WTC11 (cell line): Measurements from ENCODE around the gene PLA1A. TPM values are rescaled to one million over a fixed set of nuclear protein-coding genes. Genes with fewer than 3 reads are reported as not detected.

ENCODE experiments used
- ATAC-seq: fragments of 200-7000 bp; cut with Tn5 transposase; 2 replicates; pipeline ENCODE4 v1.10.0; 2021; ENCODE audit warnings: mild to moderate bottlenecking, moderate library complexity
- CTCF ChIA-PET: fragments of 300-600 bp; sonication (Branson Sonifier 250); formaldehyde crosslinking; loops from one replicate; lab custom pipeline; 2021; ENCODE audit warnings: antibody characterized with exemption; lab: Charles Lee
- POLR2A ChIA-PET: fragments of 350-600 bp; sonication (Branson Sonifier 250); formaldehyde crosslinking; loops from one replicate; lab custom pipeline; 2021; ENCODE audit warnings: antibody characterized with exemption; lab: Charles Lee
- DNase-seq: peaks from one replicate; pipeline ENCODE4 v3.0.0; 2021; ENCODE audit warnings: low spot score
- H3K27ac Mint-ChIP-seq: 2 replicates; pipeline ENCODE4 v1.8.0; 2021; ENCODE audit warnings: mixed read lengths
- H3K27me3 Mint-ChIP-seq: 2 replicates; pipeline ENCODE4 v1.8.0; 2021; ENCODE audit warnings: low read depth, mild to moderate bottlenecking, moderate library complexity, mixed read lengths
- H3K36me3 Mint-ChIP-seq: 2 replicates; pipeline ENCODE4 v1.8.0; 2021; ENCODE audit warnings: mixed read lengths
- H3K4me1 Mint-ChIP-seq: 2 replicates; pipeline ENCODE4 v1.8.0; 2022; ENCODE audit warnings: mixed read lengths
- H3K4me3 Mint-ChIP-seq: 2 replicates; pipeline ENCODE4 v1.8.0; 2021; ENCODE audit warnings: mild to moderate bottlenecking, moderate library complexity, mixed read lengths
- H3K9me3 Mint-ChIP-seq: 2 replicates; pipeline ENCODE4 v1.8.0; 2021; ENCODE audit warnings: mixed read lengths
- CBFB ChIP-seq: sonication (generic); formaldehyde crosslinking; IDR thresholded peaks from 2 replicates; pipeline ENCODE4 v1.8.1; 2022; ENCODE audit warnings: mild to moderate bottlenecking, low read depth, missing genetic modification reagents
- GRHL2 ChIP-seq: fragments of 250-450 bp; sonication (Bioruptor Pico); IDR thresholded peaks from 2 replicates; pipeline ENCODE4 v1.8.0; 2022; ENCODE audit warnings: mild to moderate bottlenecking, moderate library complexity; ENCODE audit not compliant: insufficient replicate concordance, severe bottlenecking
- JAZF1 ChIP-seq: fragments of 250-450 bp; sonication (Bioruptor Pico); IDR thresholded peaks from 2 replicates; pipeline ENCODE4 v1.9.0; 2021; ENCODE audit warnings: moderate library complexity, mild to moderate bottlenecking, inconsistent platforms
- MLX ChIP-seq: sonication (generic); formaldehyde crosslinking; IDR thresholded peaks from 2 replicates; pipeline ENCODE4 v1.8.1; 2023; ENCODE audit warnings: mild to moderate bottlenecking, missing genetic modification reagents, moderate library complexity
- MXD4 ChIP-seq: fragments of 250-450 bp; sonication (Bioruptor Pico); IDR thresholded peaks from 2 replicates; pipeline ENCODE4 v1.8.0; 2021; ENCODE audit warnings: mild to moderate bottlenecking, moderate library complexity, borderline replicate concordance
- PRRX2 ChIP-seq: fragments of 250-450 bp; sonication (Bioruptor Pico); IDR thresholded peaks from 2 replicates; pipeline ENCODE4 v1.8.0; 2021; ENCODE audit warnings: mild to moderate bottlenecking
- RORB ChIP-seq: fragments of 250-450 bp; sonication (Bioruptor Pico); IDR thresholded peaks from 2 replicates; pipeline ENCODE4 v1.9.0; 2021; ENCODE audit warnings: mild to moderate bottlenecking
- SOX15 ChIP-seq: fragments of 250-450 bp; sonication (Bioruptor Pico); IDR thresholded peaks from 2 replicates; pipeline ENCODE4 v1.9.0; 2021; ENCODE audit warnings: mild to moderate bottlenecking
- SP1 ChIP-seq: sonication (generic); formaldehyde crosslinking; conservative IDR thresholded peaks from 2 replicates; pipeline ENCODE4 v1.8.1; 2022; ENCODE audit warnings: missing genetic modification reagents
- TP53 ChIP-seq: sonication (generic); formaldehyde crosslinking; IDR thresholded peaks from 2 replicates; pipeline ENCODE4 v1.8.1; 2023; ENCODE audit warnings: mild to moderate bottlenecking, missing genetic modification reagents
- ZNF317 ChIP-seq: sonication (generic); formaldehyde crosslinking; IDR thresholded peaks from 2 replicates; pipeline ENCODE4 v1.8.1; 2023; ENCODE audit warnings: low read depth, mild to moderate bottlenecking, moderate library complexity, missing genetic modification reagents, borderline replicate concordance
- ZNF416 ChIP-seq: fragments of 250-450 bp; sonication (Bioruptor Pico); IDR thresholded peaks from 2 replicates; pipeline ENCODE4 v1.9.0; 2021; ENCODE audit warnings: mild to moderate bottlenecking, inconsistent platforms
- ZNF532 ChIP-seq: fragments of 250-450 bp; sonication (Bioruptor Pico); IDR thresholded peaks from 2 replicates; pipeline ENCODE4 v1.9.0; 2021; ENCODE audit warnings: mild to moderate bottlenecking, borderline replicate concordance
- total RNA-seq: library from RNA; stranded (reverse); gene quantifications from 3 replicates; pipeline ENCODE4 v1.2.3, GENCODE V29; 2021
- TF ChIP-seq, protein P1 (sequence below): sonication (generic); formaldehyde crosslinking; IDR thresholded peaks from 2 replicates; pipeline ENCODE4 v1.8.0; 2022; ENCODE audit warnings: missing genetic modification reagents
- TF ChIP-seq, protein P2 (sequence below): fragments of 200-600 bp; IDR thresholded peaks from 2 replicates; pipeline ENCODE4 v1.8.0; 2022; ENCODE audit warnings: antibody characterized with exemption

PLA1A gene
- total RNA-seq, 1 experiment from 2014 or later = not detected

DNA sequence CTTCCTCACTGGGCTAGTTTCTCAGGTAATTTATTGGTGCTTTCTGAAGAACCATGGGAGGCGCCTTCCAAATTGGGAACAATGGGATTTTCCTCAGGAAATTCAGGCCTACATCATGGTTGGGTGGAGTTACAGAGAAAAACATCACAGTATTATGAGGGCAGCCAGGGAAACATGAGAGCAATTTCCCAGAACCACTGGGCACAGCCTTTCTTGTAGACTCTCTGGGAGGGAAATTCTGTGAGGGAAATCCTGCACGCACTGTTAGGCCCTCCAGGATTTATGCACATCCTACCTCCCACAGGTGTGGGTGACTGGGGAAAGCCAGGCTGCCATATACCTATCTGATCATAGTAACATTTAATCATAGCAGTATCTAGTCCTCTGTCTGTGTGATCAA lies 49.5 kb downstream of the PLA1A start:
- H3K9me3 Mint-ChIP-seq = no peaks in the 10 kb centered on the region
- peaks cover 24% of the 10 kb centered on the region for H3K4me1 Mint-ChIP-seq
- TF ChIP-seq SP1 (no peak), SOX15 (no peak), CBFB (CRISPR knock-in tag) (no peak), MLX (no peak), ZNF317 (no peak), TP53 (CRISPR knock-in tag) (no peak), RORB (CRISPR knock-in tag) (no peak), ZNF532 (CRISPR knock-in tag) (no peak), PRRX2 (CRISPR knock-in tag) (no peak), ZNF416 (CRISPR knock-in tag) (no peak)
- CTCF ChIA-PET = interaction anchor here (1.3 kb wide), 1 partner anchor 46 kb away, joined by 3 read pairs; no protein-coding TSS in a partner anchor
- H3K27me3 Mint-ChIP-seq = no peaks in the 10 kb centered on the region
- H3K36me3 Mint-ChIP-seq = no peaks in the 10 kb centered on the region
- ATAC-seq (no peak; the same call in 1 of the 2 replicates), DNase-seq (no peak)
- no peak overlapping the region for H3K27ac Mint-ChIP-seq
- POLR2A ChIA-PET = no interaction called here
- no peak overlapping the region for H3K4me3 Mint-ChIP-seq

GRCh38 chr3:119647843-119648575 lies 50.3 kb downstream of the PLA1A start:
- no peak overlapping the region for H3K27ac Mint-ChIP-seq
- TF ChIP-seq SOX15 = no peak
- TF ChIP-seq GRHL2 (CRISPR knock-in tag) = no peak
- TF ChIP-seq, protein P1, sequence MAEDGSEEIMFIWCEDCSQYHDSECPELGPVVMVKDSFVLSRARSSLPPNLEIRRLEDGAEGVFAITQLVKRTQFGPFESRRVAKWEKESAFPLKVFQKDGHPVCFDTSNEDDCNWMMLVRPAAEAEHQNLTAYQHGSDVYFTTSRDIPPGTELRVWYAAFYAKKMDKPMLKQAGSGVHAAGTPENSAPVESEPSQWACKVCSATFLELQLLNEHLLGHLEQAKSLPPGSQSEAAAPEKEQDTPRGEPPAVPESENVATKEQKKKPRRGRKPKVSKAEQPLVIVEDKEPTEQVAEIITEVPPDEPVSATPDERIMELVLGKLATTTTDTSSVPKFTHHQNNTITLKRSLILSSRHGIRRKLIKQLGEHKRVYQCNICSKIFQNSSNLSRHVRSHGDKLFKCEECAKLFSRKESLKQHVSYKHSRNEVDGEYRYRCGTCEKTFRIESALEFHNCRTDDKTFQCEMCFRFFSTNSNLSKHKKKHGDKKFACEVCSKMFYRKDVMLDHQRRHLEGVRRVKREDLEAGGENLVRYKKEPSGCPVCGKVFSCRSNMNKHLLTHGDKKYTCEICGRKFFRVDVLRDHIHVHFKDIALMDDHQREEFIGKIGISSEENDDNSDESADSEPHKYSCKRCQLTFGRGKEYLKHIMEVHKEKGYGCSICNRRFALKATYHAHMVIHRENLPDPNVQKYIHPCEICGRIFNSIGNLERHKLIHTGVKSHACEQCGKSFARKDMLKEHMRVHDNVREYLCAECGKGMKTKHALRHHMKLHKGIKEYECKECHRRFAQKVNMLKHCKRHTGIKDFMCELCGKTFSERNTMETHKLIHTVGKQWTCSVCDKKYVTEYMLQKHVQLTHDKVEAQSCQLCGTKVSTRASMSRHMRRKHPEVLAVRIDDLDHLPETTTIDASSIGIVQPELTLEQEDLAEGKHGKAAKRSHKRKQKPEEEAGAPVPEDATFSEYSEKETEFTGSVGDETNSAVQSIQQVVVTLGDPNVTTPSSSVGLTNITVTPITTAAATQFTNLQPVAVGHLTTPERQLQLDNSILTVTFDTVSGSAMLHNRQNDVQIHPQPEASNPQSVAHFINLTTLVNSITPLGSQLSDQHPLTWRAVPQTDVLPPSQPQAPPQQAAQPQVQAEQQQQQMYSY (CRISPR knock-in tag) = no peak
- TF ChIP-seq, protein P2, sequence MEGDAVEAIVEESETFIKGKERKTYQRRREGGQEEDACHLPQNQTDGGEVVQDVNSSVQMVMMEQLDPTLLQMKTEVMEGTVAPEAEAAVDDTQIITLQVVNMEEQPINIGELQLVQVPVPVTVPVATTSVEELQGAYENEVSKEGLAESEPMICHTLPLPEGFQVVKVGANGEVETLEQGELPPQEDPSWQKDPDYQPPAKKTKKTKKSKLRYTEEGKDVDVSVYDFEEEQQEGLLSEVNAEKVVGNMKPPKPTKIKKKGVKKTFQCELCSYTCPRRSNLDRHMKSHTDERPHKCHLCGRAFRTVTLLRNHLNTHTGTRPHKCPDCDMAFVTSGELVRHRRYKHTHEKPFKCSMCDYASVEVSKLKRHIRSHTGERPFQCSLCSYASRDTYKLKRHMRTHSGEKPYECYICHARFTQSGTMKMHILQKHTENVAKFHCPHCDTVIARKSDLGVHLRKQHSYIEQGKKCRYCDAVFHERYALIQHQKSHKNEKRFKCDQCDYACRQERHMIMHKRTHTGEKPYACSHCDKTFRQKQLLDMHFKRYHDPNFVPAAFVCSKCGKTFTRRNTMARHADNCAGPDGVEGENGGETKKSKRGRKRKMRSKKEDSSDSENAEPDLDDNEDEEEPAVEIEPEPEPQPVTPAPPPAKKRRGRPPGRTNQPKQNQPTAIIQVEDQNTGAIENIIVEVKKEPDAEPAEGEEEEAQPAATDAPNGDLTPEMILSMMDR = no peak
- TF ChIP-seq JAZF1 (CRISPR knock-in tag) = no peak
- no peak for TF ChIP-seq MXD4 (CRISPR knock-in tag)
- no peaks in the 10 kb centered on the region for H3K27me3 Mint-ChIP-seq
- no peaks in the 10 kb centered on the region for H3K36me3 Mint-ChIP-seq
- no peaks in the 10 kb centered on the region for H3K9me3 Mint-ChIP-seq
- ChIA-PET POLR2A (no interaction called here), CTCF (interaction anchor here (1.3 kb wide), 1 partner anchor 47 kb away, joined by 3 read pairs; no protein-coding TSS in a partner anchor)
- no peak for ATAC-seq
- H3K4me1 Mint-ChIP-seq = peaks cover 24% of the 10 kb centered on the region
- no peak overlapping the region for H3K4me3 Mint-ChIP-seq
- DNase-seq = no peak
